ENCODE data around the gene RAD50. TPM values are rescaled to one million over a fixed set of nuclear protein-coding genes. Genes with fewer than 3 reads are reported as not detected.

The RAD50 gene
- total RNA-seq, 4 donors from 2014 or later, result 31.1 to 53.7 (median 35.0) TPM

DNA sequence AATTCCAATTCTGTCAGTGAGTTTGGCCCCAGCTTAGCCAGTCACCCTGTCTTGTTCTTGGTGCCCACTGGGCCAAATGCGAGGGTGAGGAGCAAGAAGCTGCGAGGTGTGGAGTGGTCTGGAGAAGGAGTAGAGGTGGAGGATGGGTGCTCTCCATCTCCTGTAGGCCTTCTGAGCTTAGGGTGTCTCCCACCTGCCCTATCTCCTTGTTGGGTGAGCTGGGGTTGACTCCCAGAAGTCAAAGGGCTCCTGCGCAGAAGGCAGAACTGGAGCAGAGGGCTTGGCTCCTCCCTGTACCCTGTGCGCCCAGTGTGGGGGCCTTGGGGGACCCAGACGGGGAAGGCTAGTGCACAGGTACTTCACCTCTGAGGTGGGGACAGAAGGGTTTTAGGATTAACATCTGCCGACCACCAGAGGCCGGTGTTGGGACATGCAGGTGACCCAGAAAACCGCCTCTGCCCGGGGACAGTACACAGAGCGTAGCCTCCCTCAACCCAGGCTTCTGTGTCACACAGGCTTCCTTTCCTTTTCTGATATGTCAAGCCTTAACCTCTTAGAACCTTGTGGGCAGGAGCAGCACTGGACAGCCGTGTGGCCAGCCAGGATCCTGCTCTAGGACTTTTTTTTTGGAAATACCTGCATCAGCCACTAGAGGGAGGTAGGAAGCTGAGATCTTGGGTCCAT is 30.3 kb upstream of the RAD50 start:
- H3K27ac ChIP-seq, result no peak overlapping the region
- no peak overlapping the region for H3K4me3 ChIP-seq
- H3K27me3 ChIP-seq, result no peaks in the 10 kb centered on the region
- no peaks in the 10 kb centered on the region for H3K4me1 ChIP-seq
- H3K9me3 ChIP-seq, result no peaks in the 10 kb centered on the region
- no peak for TF ChIP-seq EP300 (IDR thresholded peaks at IDR 0.05)
- TF ChIP-seq, protein P1, sequence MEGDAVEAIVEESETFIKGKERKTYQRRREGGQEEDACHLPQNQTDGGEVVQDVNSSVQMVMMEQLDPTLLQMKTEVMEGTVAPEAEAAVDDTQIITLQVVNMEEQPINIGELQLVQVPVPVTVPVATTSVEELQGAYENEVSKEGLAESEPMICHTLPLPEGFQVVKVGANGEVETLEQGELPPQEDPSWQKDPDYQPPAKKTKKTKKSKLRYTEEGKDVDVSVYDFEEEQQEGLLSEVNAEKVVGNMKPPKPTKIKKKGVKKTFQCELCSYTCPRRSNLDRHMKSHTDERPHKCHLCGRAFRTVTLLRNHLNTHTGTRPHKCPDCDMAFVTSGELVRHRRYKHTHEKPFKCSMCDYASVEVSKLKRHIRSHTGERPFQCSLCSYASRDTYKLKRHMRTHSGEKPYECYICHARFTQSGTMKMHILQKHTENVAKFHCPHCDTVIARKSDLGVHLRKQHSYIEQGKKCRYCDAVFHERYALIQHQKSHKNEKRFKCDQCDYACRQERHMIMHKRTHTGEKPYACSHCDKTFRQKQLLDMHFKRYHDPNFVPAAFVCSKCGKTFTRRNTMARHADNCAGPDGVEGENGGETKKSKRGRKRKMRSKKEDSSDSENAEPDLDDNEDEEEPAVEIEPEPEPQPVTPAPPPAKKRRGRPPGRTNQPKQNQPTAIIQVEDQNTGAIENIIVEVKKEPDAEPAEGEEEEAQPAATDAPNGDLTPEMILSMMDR (IDR thresholded peaks at IDR 0.05), result peak; percentile 66 to 84 (median 78)
- ATAC-seq, result peak; percentile 60
- H3K36me3 ChIP-seq, result no peaks in the 10 kb centered on the region
- 0 to 100% methylated on average over 1 of the region's 11 CpGs for WGBS, 2 donors (ENCODE audit: low coverage in 1 of 2)

DNA sequence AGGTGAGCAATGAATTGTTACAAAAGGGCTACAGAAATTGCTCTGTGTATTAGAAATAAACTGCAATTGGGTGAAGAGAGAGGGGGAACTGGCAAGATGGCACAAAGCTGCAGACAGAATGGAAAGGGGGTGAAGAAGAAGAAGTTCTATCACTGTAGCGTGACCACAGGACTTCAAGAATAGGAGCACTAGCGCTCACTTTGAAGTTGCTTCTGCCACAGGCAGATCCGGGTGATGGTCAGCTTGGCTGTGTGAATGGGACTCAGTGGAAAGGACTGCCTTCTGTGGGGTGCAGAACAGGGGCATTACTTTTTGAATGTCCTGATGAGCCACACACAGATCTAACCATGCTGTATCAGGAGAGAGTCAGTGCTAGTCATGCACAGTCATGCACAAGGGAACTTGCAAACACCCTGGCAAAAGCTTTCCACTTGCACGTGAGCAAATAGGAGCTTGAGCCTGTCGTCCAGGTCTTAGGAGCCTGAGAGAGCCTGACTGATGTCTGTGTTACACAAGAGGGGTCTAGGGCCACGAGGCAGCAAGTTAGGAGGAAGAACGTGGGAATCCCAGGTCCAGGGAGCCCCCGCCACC is 29.7 kb upstream of the RAD50 start:
- ATAC-seq, result no peak
- Histone ChIP-seq H3K36me3 (no peaks in the 10 kb centered on the region), H3K27me3 (no peaks in the 10 kb centered on the region), H3K9me3 (no peaks in the 10 kb centered on the region), H3K4me3 (no peak overlapping the region), H3K27ac (no peak overlapping the region), H3K4me1 (no peaks in the 10 kb centered on the region)
- no peak for TF ChIP-seq EP300 (IDR thresholded peaks at IDR 0.05)
- TF ChIP-seq POLR2AphosphoS5 (IDR thresholded peaks at IDR 0.05), result no peak
- TF ChIP-seq, protein P1 (IDR thresholded peaks at IDR 0.05), result no peak
- TF ChIP-seq POLR2A (IDR thresholded peaks at IDR 0.05), result no peak
- WGBS, 2 donors (ENCODE audit: low coverage in 1 of 2), result 73 to 89% methylated on average over 3 to 8 of the region's 8 CpGs

DNA sequence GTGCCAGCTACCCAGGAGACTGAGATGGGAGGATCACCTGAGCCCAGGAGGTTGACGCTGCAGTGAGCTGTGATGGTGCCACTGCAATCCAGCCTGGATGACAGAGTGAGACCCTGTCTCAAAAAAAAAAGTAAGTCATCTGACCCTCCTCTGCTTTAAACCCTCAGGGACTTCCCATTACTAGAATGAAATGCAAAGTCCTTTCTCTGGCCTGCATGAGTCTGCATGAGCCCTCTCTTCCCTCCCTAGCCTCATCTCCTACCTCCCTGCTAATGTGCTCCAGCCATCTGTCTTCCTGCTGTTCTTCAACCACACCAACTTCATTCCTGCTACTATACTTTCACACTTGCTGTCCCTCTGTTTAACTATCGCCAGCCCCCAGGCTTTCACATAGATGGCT is 28.8 kb upstream of the RAD50 start:
- no peak overlapping the region for H3K4me3 ChIP-seq
- H3K9me3 ChIP-seq, result no peaks in the 10 kb centered on the region
- no peak overlapping the region for H3K27ac ChIP-seq
- no peaks in the 10 kb centered on the region for H3K4me1 ChIP-seq
- H3K27me3 ChIP-seq, result no peaks in the 10 kb centered on the region
- 100% methylated on average over 1 to 2 of the region's 2 CpGs for WGBS, 2 donors (ENCODE audit: low coverage in 1 of 2)
- H3K36me3 ChIP-seq, result no peaks in the 10 kb centered on the region
- no peak for ATAC-seq
- no peak for TF ChIP-seq POLR2A (IDR thresholded peaks at IDR 0.05)

DNA sequence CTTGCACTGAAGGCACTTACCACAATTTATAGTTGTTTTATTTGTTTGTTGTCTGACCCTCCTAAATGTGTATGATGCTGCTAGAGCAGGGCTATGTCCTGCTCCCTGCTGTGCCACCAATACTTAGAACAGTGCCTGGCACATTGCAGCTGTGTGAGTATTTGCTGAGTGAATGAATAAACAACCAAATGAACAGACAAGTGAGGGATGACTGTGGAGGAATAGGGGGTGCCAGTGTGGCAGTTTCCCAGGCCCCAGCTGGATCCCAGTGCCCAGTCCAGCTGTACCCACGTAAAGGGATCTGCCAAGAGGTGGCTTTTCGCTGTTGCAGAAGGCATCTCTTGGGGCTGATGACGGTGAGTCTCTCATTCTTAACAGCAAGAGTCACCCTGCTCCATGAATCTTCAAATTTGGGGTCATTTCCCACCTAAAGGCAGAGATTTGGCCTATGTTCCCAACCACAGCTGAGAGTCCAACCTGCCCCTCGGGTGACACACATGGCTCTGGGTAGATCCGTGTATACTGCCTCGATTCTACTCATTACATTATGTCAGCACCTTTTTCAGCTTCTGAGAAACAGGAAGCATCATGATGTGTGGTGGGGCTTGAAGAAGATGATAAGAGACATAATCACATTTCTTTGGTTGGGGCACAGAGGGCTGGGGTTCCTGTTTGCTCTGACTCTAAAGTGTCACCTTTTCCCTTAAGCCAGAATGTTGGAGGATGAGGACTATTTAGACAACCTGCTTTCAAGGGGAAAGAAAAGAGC is 27.7 kb upstream of the RAD50 start:
- Histone ChIP-seq H3K9me3 (no peaks in the 10 kb centered on the region), H3K4me1 (no peaks in the 10 kb centered on the region), H3K36me3 (no peaks in the 10 kb centered on the region), H3K27ac (no peak overlapping the region), H3K4me3 (no peak overlapping the region), H3K27me3 (no peaks in the 10 kb centered on the region)
- no peak for TF ChIP-seq POLR2A (IDR thresholded peaks at IDR 0.05)
- TF ChIP-seq, protein P1 (IDR thresholded peaks at IDR 0.05), result no peak
- no peak for TF ChIP-seq POLR2AphosphoS5 (IDR thresholded peaks at IDR 0.05)
- no peak for TF ChIP-seq EP300 (IDR thresholded peaks at IDR 0.05)
- no peak for ATAC-seq
- whole genome bisulfite sequencing, 2 donors (ENCODE audit: low coverage in 1 of 2), result 86 to 90% methylated on average over 2 to 6 of the region's 6 CpGs

DNA sequence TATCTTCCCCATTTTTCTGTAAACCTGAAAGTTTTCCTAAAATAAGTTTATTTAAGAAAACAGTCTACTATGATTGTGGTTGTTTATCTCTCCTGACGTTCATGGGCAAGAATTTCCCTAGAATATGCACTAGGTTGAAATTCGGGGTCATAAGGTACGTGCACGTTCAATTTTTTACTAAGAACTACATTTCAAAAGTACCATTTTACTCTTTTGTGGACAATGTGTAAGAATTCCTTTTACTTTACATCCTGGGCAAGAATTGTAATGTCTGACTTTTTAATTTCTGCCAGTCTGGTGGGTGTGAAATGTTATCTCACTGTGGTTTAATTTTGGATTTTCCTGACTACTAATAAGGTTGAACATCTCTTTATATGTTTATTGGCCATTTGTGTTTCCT is 25.8 kb upstream of the RAD50 start:
- no peaks in the 10 kb centered on the region for H3K27me3 ChIP-seq
- no peak overlapping the region for H3K4me3 ChIP-seq
- TF ChIP-seq POLR2A (IDR thresholded peaks at IDR 0.05) (no peak), POLR2AphosphoS5 (IDR thresholded peaks at IDR 0.05) (no peak), EP300 (IDR thresholded peaks at IDR 0.05) (no peak)
- TF ChIP-seq, protein P1 (IDR thresholded peaks at IDR 0.05), result no peak
- no peak for ATAC-seq
- no peaks in the 10 kb centered on the region for H3K36me3 ChIP-seq
- WGBS, 2 donors (ENCODE audit: low coverage in 1 of 2), result 74 to 86% methylated on average over 4 of the region's 4 CpGs
- H3K4me1 ChIP-seq, result no peaks in the 10 kb centered on the region
- no peak overlapping the region for H3K27ac ChIP-seq
- H3K9me3 ChIP-seq, result no peaks in the 10 kb centered on the region
